HepG2 (cell line): ENCODE data around the gene TPRN. TPM values are rescaled to one million over a fixed set of nuclear protein-coding genes. Genes with fewer than 3 reads are reported as not detected.
A peak's percentile ranks its signal among the peaks of the same experiment; 100 is the strongest.

ENCODE experiments used
- ATRX ChIP-seq: sonication (generic); formaldehyde crosslinking; IDR thresholded peaks from 2 replicates; pipeline ENCODE4 v1.4.0; 2020; ENCODE audit warnings: missing genetic modification reagents, borderline replicate concordance
- JDP2 ChIP-seq: sonication (generic); formaldehyde crosslinking; IDR thresholded peaks from 2 replicates; pipeline ENCODE4 v1.8.1; 2022; ENCODE audit warnings: missing genetic modification reagents, borderline replicate concordance
- MAFG ChIP-seq: sonication (generic); formaldehyde crosslinking; IDR thresholded peaks from 2 replicates; pipeline ENCODE4 v1.5.1; 2020; ENCODE audit warnings: mild to moderate bottlenecking, missing genetic modification reagents
- NFATC3 ChIP-seq: sonication (generic); formaldehyde crosslinking; IDR thresholded peaks from 2 replicates; pipeline ENCODE4 v1.5.1; 2020; ENCODE audit warnings: mild to moderate bottlenecking, missing genetic modification reagents
- RXRB ChIP-seq: IDR thresholded peaks from 2 replicates; pipeline ENCODE4 v1.6.1; 2016; ENCODE audit warnings: borderline replicate concordance, missing genetic modification reagents, missing compliant biosample characterization
- SIN3B ChIP-seq: fragments of 150-350 bp; IDR thresholded peaks from 2 replicates; pipeline ENCODE4 v1.6.1; 2014; ENCODE audit warnings: low read length
- ZNF256 ChIP-seq: sonication (generic); formaldehyde crosslinking; conservative IDR thresholded peaks from 2 replicates; pipeline ENCODE4 v1.4.0; 2020; ENCODE audit warnings: missing genetic modification reagents
- ZNF703 ChIP-seq: sonication (generic); formaldehyde crosslinking; IDR thresholded peaks from 2 replicates; pipeline ENCODE4 v1.5.1; 2020; ENCODE audit warnings: missing genetic modification reagents, mild to moderate bottlenecking, moderate library complexity, borderline replicate concordance
- ZSCAN29 ChIP-seq: sonication (generic); formaldehyde crosslinking; conservative IDR thresholded peaks from 2 replicates; pipeline ENCODE4 v1.4.0; 2020; ENCODE audit warnings: mild to moderate bottlenecking, missing genetic modification reagents
- ZZZ3 ChIP-seq: sonication (generic); formaldehyde crosslinking; IDR thresholded peaks from 2 replicates; pipeline ENCODE4 v1.4.0; 2020; ENCODE audit warnings: missing genetic modification reagents, mild to moderate bottlenecking, borderline replicate concordance
- polyA plus RNA-seq, 8 experiments: library from polyadenylated mRNA; depleted of rRNA in 3 of 8; stranded (reverse) in 7 of 8; unstranded in 1 of 8; fragments of >200 nt; fragmentation: Illumina TruSeq in 4 of 8; extraction: Trizol in 4 of 8; gene quantifications; 2 replicates each; pipeline versions ENCODE4 v1.2.1 to v1.2.3, GENCODE V29; 2011 to 2016; ENCODE audit warnings: low read depth in 4 of 8, missing spikeins in 1 of 8, mixed read lengths in 1 of 8; ENCODE audit not compliant: insufficient read depth in 1 of 8
- total RNA-seq, 5 experiments: library from RNA; depleted of rRNA; stranded (reverse); fragments of >200 nt; fragmentation: Illumina TruSeq; extraction: Trizol; gene quantifications; 2 replicates each; pipeline ENCODE4 v1.2.3, GENCODE V29; 2016; ENCODE audit warnings: low read depth in 1 of 5
- TF ChIP-seq, protein P1 (sequence below): sonication (generic); formaldehyde crosslinking; IDR thresholded peaks from 2 replicates; pipeline ENCODE4 v1.4.0; 2020; ENCODE audit warnings: missing genetic modification reagents
- TF ChIP-seq, protein P2 (sequence below): sonication (generic); formaldehyde crosslinking; IDR thresholded peaks from 2 replicates; pipeline ENCODE4 v1.4.0; 2020; ENCODE audit warnings: missing genetic modification reagents
- TF ChIP-seq, protein P3 (sequence below), 2 experiments: sonication (generic) in 1 of 2; formaldehyde crosslinking in 1 of 2; IDR thresholded peaks; 2 replicates each; pipeline versions ENCODE4 v1.6.1 to v1.9.0; 2014 to 2022; ENCODE audit warnings: antibody characterized with exemption in 1 of 2, borderline replicate concordance in 1 of 2, inconsistent platforms in 1 of 2, low read depth in 1 of 2, missing genetic modification reagents in 1 of 2

The TPRN gene
- total and polyA plus RNA-seq, 2 of the 13 experiments (the other 11 are each of a cell fraction or from before 2014, with no cell fraction given): 10.1 to 19.2 TPM

- TF ChIP-seq, protein P1, sequence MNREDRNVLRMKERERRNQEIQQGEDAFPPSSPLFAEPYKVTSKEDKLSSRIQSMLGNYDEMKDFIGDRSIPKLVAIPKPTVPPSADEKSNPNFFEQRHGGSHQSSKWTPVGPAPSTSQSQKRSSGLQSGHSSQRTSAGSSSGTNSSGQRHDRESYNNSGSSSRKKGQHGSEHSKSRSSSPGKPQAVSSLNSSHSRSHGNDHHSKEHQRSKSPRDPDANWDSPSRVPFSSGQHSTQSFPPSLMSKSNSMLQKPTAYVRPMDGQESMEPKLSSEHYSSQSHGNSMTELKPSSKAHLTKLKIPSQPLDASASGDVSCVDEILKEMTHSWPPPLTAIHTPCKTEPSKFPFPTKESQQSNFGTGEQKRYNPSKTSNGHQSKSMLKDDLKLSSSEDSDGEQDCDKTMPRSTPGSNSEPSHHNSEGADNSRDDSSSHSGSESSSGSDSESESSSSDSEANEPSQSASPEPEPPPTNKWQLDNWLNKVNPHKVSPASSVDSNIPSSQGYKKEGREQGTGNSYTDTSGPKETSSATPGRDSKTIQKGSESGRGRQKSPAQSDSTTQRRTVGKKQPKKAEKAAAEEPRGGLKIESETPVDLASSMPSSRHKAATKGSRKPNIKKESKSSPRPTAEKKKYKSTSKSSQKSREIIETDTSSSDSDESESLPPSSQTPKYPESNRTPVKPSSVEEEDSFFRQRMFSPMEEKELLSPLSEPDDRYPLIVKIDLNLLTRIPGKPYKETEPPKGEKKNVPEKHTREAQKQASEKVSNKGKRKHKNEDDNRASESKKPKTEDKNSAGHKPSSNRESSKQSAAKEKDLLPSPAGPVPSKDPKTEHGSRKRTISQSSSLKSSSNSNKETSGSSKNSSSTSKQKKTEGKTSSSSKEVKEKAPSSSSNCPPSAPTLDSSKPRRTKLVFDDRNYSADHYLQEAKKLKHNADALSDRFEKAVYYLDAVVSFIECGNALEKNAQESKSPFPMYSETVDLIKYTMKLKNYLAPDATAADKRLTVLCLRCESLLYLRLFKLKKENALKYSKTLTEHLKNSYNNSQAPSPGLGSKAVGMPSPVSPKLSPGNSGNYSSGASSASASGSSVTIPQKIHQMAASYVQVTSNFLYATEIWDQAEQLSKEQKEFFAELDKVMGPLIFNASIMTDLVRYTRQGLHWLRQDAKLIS (CRISPR knock-in tag): no peak
- TF ChIP-seq ZNF256 (no peak), ATRX (no peak), JDP2 (CRISPR knock-in tag) (no peak), MAFG (CRISPR knock-in tag) (no peak), ZSCAN29 (CRISPR knock-in tag) (0 out of 2 replicates have a peak, but pooled peaks have one; percentile 50), ZNF703 (CRISPR knock-in tag) (no peak), ZZZ3 (CRISPR knock-in tag) (no peak), SIN3B (0 out of 2 replicates have a peak, but pooled peaks have one; percentile 39), RXRB (CRISPR knock-in tag) (peak; percentile 87), NFATC3 (CRISPR knock-in tag) (no peak)
- TF ChIP-seq, protein P2, sequence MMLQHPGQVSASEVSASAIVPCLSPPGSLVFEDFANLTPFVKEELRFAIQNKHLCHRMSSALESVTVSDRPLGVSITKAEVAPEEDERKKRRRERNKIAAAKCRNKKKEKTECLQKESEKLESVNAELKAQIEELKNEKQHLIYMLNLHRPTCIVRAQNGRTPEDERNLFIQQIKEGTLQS (CRISPR knock-in tag): peak; percentile 50; the same call in 1 of the 2 replicates
- TF ChIP-seq, protein P3, sequence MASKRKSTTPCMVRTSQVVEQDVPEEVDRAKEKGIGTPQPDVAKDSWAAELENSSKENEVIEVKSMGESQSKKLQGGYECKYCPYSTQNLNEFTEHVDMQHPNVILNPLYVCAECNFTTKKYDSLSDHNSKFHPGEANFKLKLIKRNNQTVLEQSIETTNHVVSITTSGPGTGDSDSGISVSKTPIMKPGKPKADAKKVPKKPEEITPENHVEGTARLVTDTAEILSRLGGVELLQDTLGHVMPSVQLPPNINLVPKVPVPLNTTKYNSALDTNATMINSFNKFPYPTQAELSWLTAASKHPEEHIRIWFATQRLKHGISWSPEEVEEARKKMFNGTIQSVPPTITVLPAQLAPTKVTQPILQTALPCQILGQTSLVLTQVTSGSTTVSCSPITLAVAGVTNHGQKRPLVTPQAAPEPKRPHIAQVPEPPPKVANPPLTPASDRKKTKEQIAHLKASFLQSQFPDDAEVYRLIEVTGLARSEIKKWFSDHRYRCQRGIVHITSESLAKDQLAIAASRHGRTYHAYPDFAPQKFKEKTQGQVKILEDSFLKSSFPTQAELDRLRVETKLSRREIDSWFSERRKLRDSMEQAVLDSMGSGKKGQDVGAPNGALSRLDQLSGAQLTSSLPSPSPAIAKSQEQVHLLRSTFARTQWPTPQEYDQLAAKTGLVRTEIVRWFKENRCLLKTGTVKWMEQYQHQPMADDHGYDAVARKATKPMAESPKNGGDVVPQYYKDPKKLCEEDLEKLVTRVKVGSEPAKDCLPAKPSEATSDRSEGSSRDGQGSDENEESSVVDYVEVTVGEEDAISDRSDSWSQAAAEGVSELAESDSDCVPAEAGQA (IDR thresholded peaks at IDR 0.05; ENCODE audit: low read depth): peak; percentile 63; the same call in 1 of the 2 replicates
- TF ChIP-seq, protein P3 (CRISPR knock-in tag; IDR thresholded peaks at IDR 0.05; ENCODE audit: borderline replicate concordance): peak; percentile 22; the same call in 1 of the 2 replicates
Observed at GRCh38 chr9:137200311-137201204, at the start of gene TPRN (continued).
